Stimulated activated CD4-positive, alpha-beta T cell treated with anti-CD3 and anti-CD28 coated beads, Interleukin-4, amount 100 ng/mL, for 24 hours (primary cell): ENCODE measurements around the gene SOX14.

Source experiments
- DNase-seq: peaks from one replicate; pipeline ENCODE4 v3.0.0-alpha.2; 2020

SOX14 gene

GRCh38 chr3:137768361-137769321 lies 4.5 kb downstream of the SOX14 start:
- DNase-seq = no peak

DNA sequence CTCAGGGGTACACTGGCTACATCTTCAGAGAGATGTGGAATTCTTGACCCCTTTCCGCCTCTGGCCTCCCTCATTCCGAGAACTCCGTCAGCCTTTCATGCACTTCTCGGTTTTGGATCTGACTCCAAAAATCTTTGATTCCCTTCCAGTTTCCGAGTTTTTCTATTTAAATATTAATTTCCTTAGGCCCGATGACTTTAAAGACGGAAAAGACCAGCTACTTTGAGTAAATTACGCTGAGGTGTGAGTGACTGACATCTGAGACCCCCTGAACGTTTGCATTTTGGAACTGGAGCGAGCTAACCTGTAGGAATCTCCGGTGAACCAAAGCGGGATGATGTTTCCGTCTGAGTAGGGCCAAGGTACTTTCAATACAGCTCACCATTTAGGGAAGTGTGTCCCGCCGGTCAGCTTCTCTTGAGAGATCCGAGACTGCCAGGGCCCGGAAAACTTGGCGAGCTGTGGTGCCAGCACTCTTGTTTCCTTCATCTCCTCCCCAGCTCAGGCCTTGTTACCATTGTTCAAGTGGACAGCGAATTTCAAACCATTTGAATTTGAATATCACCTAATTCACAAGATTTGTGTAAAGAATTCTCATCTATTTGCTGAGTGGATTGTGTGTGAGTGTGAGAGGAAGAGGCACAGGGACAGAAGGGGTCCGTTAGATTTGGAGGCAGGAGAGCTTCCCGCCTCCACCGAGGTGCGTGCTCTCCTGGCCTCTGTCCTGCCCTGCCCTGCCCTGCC lies 5.4 kb downstream of the SOX14 start:
- DNase-seq = no peak

GRCh38 chr3:137770066-137770834 lies 6.1 kb downstream of the SOX14 start:
- DNase-seq = no peak

DNA sequence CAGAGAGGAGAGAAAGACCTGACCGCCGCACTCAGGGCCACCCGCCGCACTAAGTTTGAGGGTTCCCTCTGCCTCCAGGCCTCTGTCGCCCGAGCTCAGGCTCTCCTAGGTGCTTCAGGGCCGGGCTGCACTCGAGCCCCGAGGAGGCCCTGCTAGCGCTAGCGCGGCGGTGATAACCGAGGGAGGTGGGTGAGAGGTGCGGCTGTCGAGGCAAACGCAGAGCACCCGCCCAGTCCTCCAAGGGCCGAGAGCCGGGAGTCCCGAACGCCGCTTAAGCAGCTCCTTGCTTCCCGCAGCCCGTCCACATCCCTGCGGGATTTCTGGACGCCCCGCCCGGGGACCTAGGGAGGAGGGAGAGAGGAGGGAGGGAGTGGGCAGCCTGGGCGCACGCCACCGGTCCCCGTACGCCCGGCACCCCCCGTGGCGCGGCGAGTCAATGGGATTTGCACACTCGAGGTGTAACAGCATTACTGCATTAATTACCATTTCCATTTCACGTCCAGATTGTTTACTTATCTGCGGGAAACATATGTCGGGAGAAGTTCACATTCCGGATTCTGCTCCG lies 6.8 kb downstream of the SOX14 start:
- DNase-seq = no peak

- no peak for DNase-seq
Observed at GRCh38 chr3:137771401-137772213, 7.5 kb downstream of the SOX14 start.

DNA sequence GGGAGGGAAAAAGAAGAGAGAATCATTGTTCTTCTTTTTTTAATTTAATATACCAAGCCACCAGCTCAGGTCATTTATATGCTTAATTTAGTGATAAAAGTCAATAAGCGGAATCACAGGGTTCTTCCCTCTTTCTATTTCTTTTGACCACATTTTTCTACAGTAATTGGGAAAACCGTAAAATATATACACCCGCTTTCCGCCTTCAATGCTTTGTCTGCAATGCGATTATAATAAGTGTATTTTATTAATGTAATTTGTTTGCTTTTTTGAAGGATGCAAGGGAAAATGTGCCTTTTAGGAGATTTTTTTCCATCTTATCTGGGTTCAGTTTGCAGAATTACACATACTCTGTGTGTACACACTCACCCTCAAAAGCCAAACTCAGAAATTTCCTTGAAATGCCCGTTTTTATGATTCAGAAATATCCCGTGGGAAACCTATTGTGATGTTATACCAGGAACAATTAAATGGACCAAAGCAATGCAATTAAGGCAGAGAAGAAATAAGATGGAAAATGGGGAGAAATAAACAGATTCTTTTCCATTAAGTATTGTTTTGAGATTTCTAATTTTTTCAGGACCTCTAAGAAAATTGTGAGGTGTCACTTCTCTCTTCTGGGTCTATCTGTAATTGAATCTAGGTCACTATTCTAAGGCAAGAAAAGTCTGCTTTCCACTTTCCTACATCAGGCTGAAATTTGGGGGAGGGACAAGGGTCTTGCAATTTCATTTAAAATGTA lies 8.3 kb downstream of the SOX14 start:
- DNase-seq = no peak

- no peak for DNase-seq
Observed at GRCh38 chr3:137778941-137779340, 14.8 kb downstream of the SOX14 start.

DNA sequence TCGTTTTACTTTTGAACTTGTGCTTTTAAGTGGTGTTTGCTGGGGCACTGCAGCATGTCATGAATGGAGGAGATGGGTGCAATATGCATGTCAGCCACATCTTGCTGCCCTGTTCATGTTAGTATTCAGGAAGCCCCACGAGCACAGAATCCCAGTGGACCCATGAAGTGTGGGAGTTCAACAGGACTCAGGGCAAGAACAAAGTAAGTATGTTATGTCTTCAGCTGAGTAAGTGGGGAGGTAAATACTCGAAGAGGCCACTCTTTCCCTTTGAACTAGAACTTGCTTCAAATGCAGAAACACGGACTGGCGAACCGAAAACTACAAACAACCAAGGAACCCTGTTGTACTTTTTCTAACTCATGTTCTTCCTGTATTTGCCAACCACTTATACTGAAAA lies 23.4 kb downstream of the SOX14 start:
- DNase-seq = no peak

DNA sequence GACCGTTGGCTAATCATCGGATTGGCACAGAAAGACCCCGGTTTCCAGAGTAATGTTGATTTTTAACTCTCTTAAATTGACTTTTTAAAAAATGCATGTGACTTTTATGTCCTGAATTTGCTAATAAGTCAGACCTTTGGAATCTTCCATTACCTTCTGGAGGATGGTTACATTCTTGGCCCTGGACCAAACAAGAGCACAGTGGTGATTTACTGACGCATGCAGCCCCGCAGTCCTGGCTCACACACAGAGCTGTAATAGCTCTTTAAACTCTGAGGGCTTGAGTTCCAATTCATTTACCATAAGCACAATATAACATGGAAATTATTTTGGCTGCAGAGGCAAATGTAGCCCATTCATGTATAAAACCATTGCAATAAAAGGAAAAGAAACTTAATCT lies 25.1 kb downstream of the SOX14 start:
- DNase-seq = no peak

- no peak for DNase-seq
Observed at GRCh38 chr3:137792626-137793271, 28.6 kb downstream of the SOX14 start.

DNA sequence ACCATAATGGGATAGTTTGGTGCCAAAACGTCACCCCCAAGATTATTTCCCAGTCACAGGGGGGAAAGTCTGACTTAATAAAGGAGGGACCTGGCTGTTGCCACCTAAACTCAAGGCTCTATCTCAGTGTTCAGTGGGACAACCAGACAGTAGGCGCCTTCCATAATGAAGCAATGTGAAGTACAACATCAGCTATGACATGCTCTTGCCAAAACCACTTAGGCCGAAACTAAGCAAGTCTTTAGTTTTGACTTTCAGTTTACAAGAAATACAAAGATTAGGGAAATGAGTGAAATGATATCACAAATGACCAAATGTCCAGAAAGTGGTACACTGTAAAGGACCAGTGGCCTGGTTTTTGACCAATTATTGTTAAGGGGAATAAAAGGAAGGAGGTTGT lies 32.9 kb downstream of the SOX14 start:
- no peak for DNase-seq

DNA sequence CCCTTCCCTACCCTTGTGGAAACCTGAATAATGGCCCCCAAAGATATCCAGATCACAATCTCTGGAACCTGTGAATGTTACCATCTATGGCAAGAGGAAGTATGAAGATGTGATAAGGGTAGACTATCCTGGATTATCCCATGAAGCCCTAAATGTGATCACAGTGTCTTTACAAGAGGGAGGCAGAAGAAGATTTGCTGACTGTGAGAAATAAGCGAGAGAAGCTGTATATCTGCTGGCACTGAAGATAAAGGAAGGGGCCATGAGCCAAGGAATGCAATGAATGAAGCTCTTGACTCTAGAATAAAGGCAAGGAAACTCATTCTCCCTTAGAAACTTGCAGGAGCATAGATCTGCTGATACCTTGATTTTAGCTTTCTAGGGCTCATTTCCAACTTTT lies 39.1 kb downstream of the SOX14 start:
- DNase-seq = no peak

- DNase-seq = no peak
Observed at GRCh38 chr3:137807998-137808397, 43.9 kb downstream of the SOX14 start.

GRCh38 chr3:137809509-137809908 lies 45.4 kb downstream of the SOX14 start:
- no peak for DNase-seq

GRCh38 chr3:137812023-137812422 lies 47.9 kb downstream of the SOX14 start:
- DNase-seq = no peak

GRCh38 chr3:137815251-137815650 lies 51.1 kb downstream of the SOX14 start:
- no peak for DNase-seq
